Measurements from ENCODE around the gene RNF150.

DNA sequence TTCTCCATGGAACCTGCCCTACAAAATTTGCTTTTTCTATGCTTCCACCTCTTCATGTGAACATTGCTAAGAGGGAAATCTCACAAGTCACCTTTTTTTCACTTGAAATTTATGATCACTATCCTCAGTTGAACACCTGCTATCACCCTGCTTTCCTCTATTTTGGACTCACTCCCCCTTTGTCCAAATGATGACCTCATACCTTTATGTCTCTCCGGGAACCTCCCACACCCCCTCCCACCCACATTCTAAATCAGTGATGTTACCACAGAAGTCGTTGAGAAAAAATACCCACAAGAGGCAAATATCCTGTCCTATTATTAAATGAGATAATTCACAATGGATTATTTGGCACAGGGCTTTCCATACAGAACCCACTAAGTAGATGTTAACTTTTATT is 156.5 kb downstream of the RNF150 start:
- TF ChIP-seq, protein P1, sequence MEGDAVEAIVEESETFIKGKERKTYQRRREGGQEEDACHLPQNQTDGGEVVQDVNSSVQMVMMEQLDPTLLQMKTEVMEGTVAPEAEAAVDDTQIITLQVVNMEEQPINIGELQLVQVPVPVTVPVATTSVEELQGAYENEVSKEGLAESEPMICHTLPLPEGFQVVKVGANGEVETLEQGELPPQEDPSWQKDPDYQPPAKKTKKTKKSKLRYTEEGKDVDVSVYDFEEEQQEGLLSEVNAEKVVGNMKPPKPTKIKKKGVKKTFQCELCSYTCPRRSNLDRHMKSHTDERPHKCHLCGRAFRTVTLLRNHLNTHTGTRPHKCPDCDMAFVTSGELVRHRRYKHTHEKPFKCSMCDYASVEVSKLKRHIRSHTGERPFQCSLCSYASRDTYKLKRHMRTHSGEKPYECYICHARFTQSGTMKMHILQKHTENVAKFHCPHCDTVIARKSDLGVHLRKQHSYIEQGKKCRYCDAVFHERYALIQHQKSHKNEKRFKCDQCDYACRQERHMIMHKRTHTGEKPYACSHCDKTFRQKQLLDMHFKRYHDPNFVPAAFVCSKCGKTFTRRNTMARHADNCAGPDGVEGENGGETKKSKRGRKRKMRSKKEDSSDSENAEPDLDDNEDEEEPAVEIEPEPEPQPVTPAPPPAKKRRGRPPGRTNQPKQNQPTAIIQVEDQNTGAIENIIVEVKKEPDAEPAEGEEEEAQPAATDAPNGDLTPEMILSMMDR (IDR thresholded peaks at IDR 0.05): no peak
- no peak for TF ChIP-seq POLR2A (IDR thresholded peaks at IDR 0.05)
- TF ChIP-seq POLR2AphosphoS5 (IDR thresholded peaks at IDR 0.05): no peak

Measured in stomach (tissue), 4 donors.